SK-N-SH (cell line): ENCODE results near the gene VASH2. TPM values are rescaled to one million over a fixed set of nuclear protein-coding genes. Genes with fewer than 3 reads are reported as not detected.

Experiments used
- CTCF ChIA-PET: fragments of 300-600, 350-600 bp; formaldehyde crosslinking; extraction: SDS; loops from one replicate; lab custom pipeline; 2021; lab: Yijun Ruan, JAX
- POLR2A ChIA-PET: fragments of 350-600 bp; sonication (Branson Sonifier 250); formaldehyde crosslinking; extraction: SDS; loops from one replicate; lab custom pipeline; 2020; ENCODE audit warnings: antibody characterized with exemption, inconsistent platforms; lab: Yijun Ruan, JAX
- DNase-seq: peaks from one replicate; pipeline ENCODE4 v3.0.0; 2012
- H2AFZ ChIP-seq: fragments of 200-600 bp; sonication (generic); 2 replicates; pipeline ENCODE4 v1.8.1; 2016; ENCODE audit warnings: antibody characterized with exemption, mild to moderate bottlenecking, low read depth
- H3F3A ChIP-seq: fragments of 200-600 bp; sonication (generic); replicated peaks from 2 replicates; pipeline ENCODE3; 2016; ENCODE audit warnings: antibody characterized with exemption, mild to moderate bottlenecking; ENCODE audit not compliant: insufficient read depth
- H3K27ac ChIP-seq, 2 experiments: fragments of 200-500 bp in 1 of 2; fragments of 200-600 bp in 1 of 2; sonication (Bioruptor generic) in 1 of 2; sonication (generic), shearing (Covaris generic) in 1 of 2; 2 replicates each; pipeline versions ENCODE4 v1.5.1 to v1.6.1; 2014 to 2016; ENCODE audit warnings: low read depth in 2 of 2, inconsistent platforms in 1 of 2, low read length in 1 of 2, mild to moderate bottlenecking in 1 of 2, mixed read lengths in 1 of 2
- H3K27me3 ChIP-seq: fragments of 200-600 bp; sonication (generic), shearing (Covaris generic); 2 replicates; pipeline ENCODE4 v1.6.1; 2016; ENCODE audit warnings: mixed run types; ENCODE audit not compliant: insufficient read depth
- H3K36me3 ChIP-seq, 2 experiments: fragments of 200-500 bp in 1 of 2; fragments of 200-600 bp in 1 of 2; sonication (Bioruptor generic) in 1 of 2; sonication (generic) in 1 of 2; replicated peaks in 1 of 2; 2 replicates each; pipeline versions ENCODE3 to v1.5.1; 2014 to 2016; ENCODE audit warnings: low read length in 1 of 2, mild to moderate bottlenecking in 1 of 2; ENCODE audit not compliant: insufficient read depth in 2 of 2, control insufficient read depth in 1 of 2
- H3K4me1 ChIP-seq, 2 experiments: fragments of 200-500 bp in 1 of 2; fragments of 200-600 bp in 1 of 2; sonication (Bioruptor generic) in 1 of 2; sonication (generic), shearing (Covaris generic) in 1 of 2; 2 replicates each; pipeline versions ENCODE4 v1.5.1 to v1.6.1; 2014 to 2016; ENCODE audit warnings: low read depth in 1 of 2, low read length in 1 of 2, mixed run types in 1 of 2; ENCODE audit not compliant: insufficient read depth in 2 of 2, control insufficient read depth in 1 of 2
- H3K4me2 ChIP-seq: fragments of 200-600 bp; sonication (generic), shearing (Covaris generic); 2 replicates; pipeline ENCODE4 v1.6.1; 2017; ENCODE audit warnings: mixed run types
- H3K4me3 ChIP-seq, 2 experiments: fragments of 200-500 bp in 1 of 2; fragments of 200-600 bp in 1 of 2; sonication (Bioruptor generic) in 1 of 2; sonication (generic), shearing (Covaris generic) in 1 of 2; 2 replicates each; pipeline versions ENCODE4 v1.5.1 to v1.8.1; 2014 to 2016; ENCODE audit warnings: low read depth in 2 of 2, inconsistent platforms in 1 of 2, low read length in 1 of 2, mild to moderate bottlenecking in 1 of 2, mixed read lengths in 1 of 2, moderate library complexity in 1 of 2
- H3K79me2 ChIP-seq: fragments of 200-600 bp; sonication (generic); 2 replicates; pipeline ENCODE4 v1.8.1; 2017; ENCODE audit warnings: mild to moderate bottlenecking; ENCODE audit not compliant: insufficient read depth
- H3K9ac ChIP-seq: fragments of 200-600 bp; sonication (generic); 2 replicates; pipeline ENCODE4 v1.6.1; 2017; ENCODE audit warnings: mixed run types
- H3K9me2 ChIP-seq: fragments of 200-600 bp; sonication (generic); 2 replicates; pipeline ENCODE4 v1.6.1; 2017; ENCODE audit warnings: mixed run types
- H3K9me3 ChIP-seq: fragments of 200-600 bp; sonication (generic); 2 replicates; pipeline ENCODE4 v1.6.1; 2017; ENCODE audit warnings: mixed run types, mild to moderate bottlenecking, moderate library complexity
- H4K20me1 ChIP-seq: fragments of 200-600 bp; sonication (generic); 2 replicates; pipeline ENCODE4 v1.6.1; 2017; ENCODE audit warnings: mild to moderate bottlenecking, mixed run types; ENCODE audit not compliant: insufficient read depth
- CHD2 ChIP-seq: fragments of 150-350 bp; IDR thresholded peaks from 2 replicates; pipeline ENCODE4 v1.6.1; 2018; ENCODE audit warnings: low read length; ENCODE audit not compliant: partially characterized antibody
- EP300 ChIP-seq, 2 experiments: IDR thresholded peaks; 2 replicates each; pipeline versions ENCODE4 v1.4.0 to v1.6.1; 2012; ENCODE audit warnings: borderline replicate concordance in 1 of 2, low read depth in 1 of 2, low read length in 1 of 2
- FOSL2 ChIP-seq: IDR thresholded peaks from 2 replicates; pipeline ENCODE4 v1.4.0; 2012; ENCODE audit warnings: low read depth, mild to moderate bottlenecking, moderate library complexity, borderline replicate concordance
- FOXJ3 ChIP-seq: sonication (generic); formaldehyde crosslinking; IDR thresholded peaks from 2 replicates; pipeline ENCODE4 v1.5.1; 2020; ENCODE audit warnings: mild to moderate bottlenecking, missing genetic modification reagents
- GATA2 ChIP-seq: sonication (generic); formaldehyde crosslinking; IDR thresholded peaks from 2 replicates; pipeline ENCODE4 v1.5.0; 2020; ENCODE audit warnings: mild to moderate bottlenecking, missing genetic modification reagents
- JUND ChIP-seq: IDR thresholded peaks from 2 replicates; pipeline ENCODE4 v1.4.0; 2012
- MXI1 ChIP-seq: IDR thresholded peaks from 2 replicates; pipeline ENCODE4 v1.6.1; 2012; ENCODE audit warnings: mild to moderate bottlenecking, low read depth, low read length, improper control_type of control experiment
- NFIC ChIP-seq: IDR thresholded peaks from 2 replicates; pipeline ENCODE4 v1.4.0; 2012; ENCODE audit warnings: borderline replicate concordance
- RCOR1 ChIP-seq: fragments of 150-350 bp; IDR thresholded peaks from 2 replicates; pipeline ENCODE4 v1.6.1; 2017; ENCODE audit warnings: antibody characterized with exemption, low read length
- REST ChIP-seq: IDR thresholded peaks from 2 replicates; pipeline ENCODE4 v1.6.1; 2012; ENCODE audit warnings: mild to moderate bottlenecking, low read depth, low read length, moderate library complexity
- RFX5 ChIP-seq: IDR thresholded peaks from 2 replicates; pipeline ENCODE4 v1.6.1; 2012; ENCODE audit warnings: mild to moderate bottlenecking, improper control_type of control experiment, low read length
- RXRA ChIP-seq: IDR thresholded peaks from 2 replicates; pipeline ENCODE4 v1.4.0; 2012; ENCODE audit warnings: low read depth, mild to moderate bottlenecking, borderline replicate concordance
- ZBTB33 ChIP-seq: IDR thresholded peaks from 2 replicates; pipeline ENCODE4 v1.4.0; 2012; ENCODE audit warnings: low read depth, borderline replicate concordance
- WGBS: methylation state at CpG from one replicate; pipeline ENCODE4 v1.1.6; 2017; ENCODE audit warnings: low lambda C conversion rate; 5-methylcytosine and 5-hydroxymethylcytosine counted together
- polyA plus RNA-seq, 3 experiments: library from polyadenylated mRNA; depleted of rRNA; stranded (reverse); fragments of >200 nt; gene quantifications; 2 replicates each; pipeline ENCODE4 v1.2.3, GENCODE V29; 2012

VASH2 gene
- polyA plus RNA-seq, 1 of the 3 experiments (the other 2 are of a cell fraction): 0.41 TPM

- no peak overlapping the region for H3K27ac ChIP-seq
- 98% methylated on average over 9 of the region's 9 CpGs for WGBS
- no peak for TF ChIP-seq CHD2
- no peak for TF ChIP-seq RCOR1
- no peak for TF ChIP-seq RXRA
- TF ChIP-seq JUND: no peak
- TF ChIP-seq REST: no peak
- TF ChIP-seq FOSL2: no peak
- no peak for TF ChIP-seq EP300 (IDR thresholded peaks at IDR 0.05; ENCODE audit: borderline replicate concordance in 1 of 2, low read depth in 1 of 2, low read length in 1 of 2)
- TF ChIP-seq MXI1: no peak
- TF ChIP-seq GATA2 (CRISPR knock-in tag): no peak
- TF ChIP-seq RFX5: no peak
- TF ChIP-seq NFIC: no peak
- no peak for TF ChIP-seq FOXJ3 (CRISPR knock-in tag)
- TF ChIP-seq ZBTB33: no peak
- TF ChIP-seq, all 33 proteins: peak for 0
Observed at GRCh38 chr1:213017447-213018273, 67.3 kb downstream of the VASH2 start.

More at GRCh38 chr1:213017447-213018273, 67.3 kb downstream of the VASH2 start:
- ChIA-PET POLR2A (no interaction called here), CTCF (no interaction called here)
- no peak overlapping the region for H2AFZ ChIP-seq
- H3K4me3 ChIP-seq: no peak overlapping the region
- H3K36me3 ChIP-seq: peaks cover 6 to 7% of the 10 kb centered on the region in 2 experiments
- no peak for DNase-seq
- no peaks in the 10 kb centered on the region for H3K27me3 ChIP-seq
- H3K4me1 ChIP-seq: peaks cover 6 to 9% of the 10 kb centered on the region in 2 experiments; a peak in 3 of 4 replicates
- H3F3A ChIP-seq: peaks cover 3% of the 10 kb centered on the region
- H4K20me1 ChIP-seq: no peaks in the 10 kb centered on the region
- H3K9me3 ChIP-seq: no peaks in the 10 kb centered on the region
- peaks cover 25% of the 10 kb centered on the region for H3K79me2 ChIP-seq
- H3K9me2 ChIP-seq: no peaks in the 10 kb centered on the region
- H3K9ac ChIP-seq: no peak overlapping the region
- no peak overlapping the region for H3K4me2 ChIP-seq
